ENCODE data around the gene MFSD6. TPM values are rescaled to one million over a fixed set of nuclear protein-coding genes. Genes with fewer than 3 reads are reported as not detected.

The MFSD6 gene
- total RNA-seq, 4 donors from 2014 or later = 40.4 to 184 (median 119) TPM

- no peak overlapping the region for H3K27ac ChIP-seq
Observed at GRCh38 chr2:190410166-190410565, 2.0 kb downstream of the MFSD6 start.

GRCh38 chr2:190412966-190413365 is 4.8 kb downstream of the MFSD6 start:
- Histone ChIP-seq H3K9me3 (no peaks in the 10 kb centered on the region), H3K27me3 (no peaks in the 10 kb centered on the region), H3K27ac (no peak overlapping the region), H3K36me3 (no peaks in the 10 kb centered on the region), H3K4me1 (peaks cover 0 to 52% (median 6%) of the 10 kb centered on the region in 4 donors), H3K4me3 (no peak overlapping the region)
- TF ChIP-seq POLR2A (IDR thresholded peaks at IDR 0.05) (no peak), CTCF (IDR thresholded peaks at IDR 0.05) (no peak)
- DNase-seq = no peak

More at GRCh38 chr2:190410166-190410565, 2.0 kb downstream of the MFSD6 start:
- H3K9me3 ChIP-seq = no peaks in the 10 kb centered on the region
- H3K4me3 ChIP-seq = no peak overlapping the region
- no peaks in the 10 kb centered on the region for H3K36me3 ChIP-seq
- H3K27me3 ChIP-seq = no peaks in the 10 kb centered on the region
- peaks cover 0 to 32% (median 4%) of the 10 kb centered on the region in 4 donors for H3K4me1 ChIP-seq
- DNase-seq = no peak
- TF ChIP-seq POLR2A (IDR thresholded peaks at IDR 0.05) (no peak), CTCF (IDR thresholded peaks at IDR 0.05) (no peak)

GRCh38 chr2:190413421-190413820 is 5.3 kb downstream of the MFSD6 start:
- Histone ChIP-seq H3K4me1 (peaks cover 0 to 52% (median 6%) of the 10 kb centered on the region in 4 donors), H3K4me3 (no peak overlapping the region), H3K27me3 (no peaks in the 10 kb centered on the region), H3K27ac (no peak overlapping the region), H3K9me3 (no peaks in the 10 kb centered on the region), H3K36me3 (no peaks in the 10 kb centered on the region)
- no peak for TF ChIP-seq POLR2A (IDR thresholded peaks at IDR 0.05)
- TF ChIP-seq CTCF (IDR thresholded peaks at IDR 0.05) = no peak
- DNase-seq = no peak

- H3K36me3 ChIP-seq = no peaks in the 10 kb centered on the region
- no peaks in the 10 kb centered on the region for H3K27me3 ChIP-seq
- no peak for TF ChIP-seq POLR2A (IDR thresholded peaks at IDR 0.05)
- no peak for TF ChIP-seq CTCF (IDR thresholded peaks at IDR 0.05)
- H3K9me3 ChIP-seq = no peaks in the 10 kb centered on the region
- H3K4me3 ChIP-seq = no peak overlapping the region
- H3K27ac ChIP-seq = peak overlapping the region in 1 of 4 donors; percentile 37
- DNase-seq = no peak
- peaks cover 0 to 44% (median 2%) of the 10 kb centered on the region in 4 donors for H3K4me1 ChIP-seq
Observed at GRCh38 chr2:190415251-190415650, 7.1 kb downstream of the MFSD6 start.

GRCh38 chr2:190415794-190416775 is 7.9 kb downstream of the MFSD6 start:
- peaks cover 0 to 42% (median 2%) of the 10 kb centered on the region in 4 donors for H3K4me1 ChIP-seq
- no peak for DNase-seq
- peak overlapping the region in 3 of 4 donors; percentile 15 to 37 (median 20) for H3K27ac ChIP-seq

More at GRCh38 chr2:190415794-190416775, 7.9 kb downstream of the MFSD6 start:
- TF ChIP-seq CTCF (IDR thresholded peaks at IDR 0.05) (no peak), POLR2A (IDR thresholded peaks at IDR 0.05) (no peak)
- no peaks in the 10 kb centered on the region for H3K27me3 ChIP-seq
- no peak overlapping the region for H3K4me3 ChIP-seq
- no peaks in the 10 kb centered on the region for H3K36me3 ChIP-seq
- H3K9me3 ChIP-seq = no peaks in the 10 kb centered on the region

Measured in Peyer's patch (tissue), 4 donors.